ENCODE results near the gene ADAMTSL2.

GRCh38 chr9:133520121-133520835 is 14.2 kb upstream of the ADAMTSL2 start:
- TF ChIP-seq, protein P1, sequence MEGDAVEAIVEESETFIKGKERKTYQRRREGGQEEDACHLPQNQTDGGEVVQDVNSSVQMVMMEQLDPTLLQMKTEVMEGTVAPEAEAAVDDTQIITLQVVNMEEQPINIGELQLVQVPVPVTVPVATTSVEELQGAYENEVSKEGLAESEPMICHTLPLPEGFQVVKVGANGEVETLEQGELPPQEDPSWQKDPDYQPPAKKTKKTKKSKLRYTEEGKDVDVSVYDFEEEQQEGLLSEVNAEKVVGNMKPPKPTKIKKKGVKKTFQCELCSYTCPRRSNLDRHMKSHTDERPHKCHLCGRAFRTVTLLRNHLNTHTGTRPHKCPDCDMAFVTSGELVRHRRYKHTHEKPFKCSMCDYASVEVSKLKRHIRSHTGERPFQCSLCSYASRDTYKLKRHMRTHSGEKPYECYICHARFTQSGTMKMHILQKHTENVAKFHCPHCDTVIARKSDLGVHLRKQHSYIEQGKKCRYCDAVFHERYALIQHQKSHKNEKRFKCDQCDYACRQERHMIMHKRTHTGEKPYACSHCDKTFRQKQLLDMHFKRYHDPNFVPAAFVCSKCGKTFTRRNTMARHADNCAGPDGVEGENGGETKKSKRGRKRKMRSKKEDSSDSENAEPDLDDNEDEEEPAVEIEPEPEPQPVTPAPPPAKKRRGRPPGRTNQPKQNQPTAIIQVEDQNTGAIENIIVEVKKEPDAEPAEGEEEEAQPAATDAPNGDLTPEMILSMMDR (IDR thresholded peaks at IDR 0.05): no peak
- no peak for TF ChIP-seq POLR2A (IDR thresholded peaks at IDR 0.05)
- no peak for TF ChIP-seq EP300 (IDR thresholded peaks at IDR 0.05)

Measured in tibial nerve (tissue), 4 donors.